GM21515 (cell line): ENCODE data around the gene EYS.
"Not testable (repeated sequence)": the region's sequence is repeated elsewhere in the genome, so short reads cannot be mapped to it uniquely, and the experiment has no call there.

ENCODE experiments used
- ATAC-seq: cut with Tn5 transposase; IDR thresholded peaks from one replicate; pipeline ENCODE4 v1.9.1; 2021; ENCODE audit not compliant: unreplicated experiment

EYS gene

GRCh38 chr6:65637289-65638046, 69.6 kb downstream of the EYS start:
- no peak for ATAC-seq

GRCh38 chr6:65633501-65633900, 73.5 kb downstream of the EYS start:
- ATAC-seq, result no peak

- no peak for ATAC-seq
These were observed 75.3 kb downstream of the EYS start for GRCh38 chr6:65631711-65632110.

- not testable (repeated sequence) for ATAC-seq
These were observed 79.5 kb downstream of the EYS start for GRCh38 chr6:65627434-65627999.

- ATAC-seq, result no peak
These were observed 80.0 kb downstream of the EYS start for GRCh38 chr6:65627015-65627414.

- ATAC-seq, result no peak
These were observed 83.5 kb downstream of the EYS start for GRCh38 chr6:65623566-65623965.

GRCh38 chr6:65610746-65611145, 96.3 kb downstream of the EYS start:
- no peak for ATAC-seq

GRCh38 chr6:65595540-65595939, 111.5 kb downstream of the EYS start:
- no peak for ATAC-seq

GRCh38 chr6:65570340-65570739, 136.7 kb downstream of the EYS start:
- ATAC-seq, result no peak

GRCh38 chr6:65569505-65569904, 137.5 kb downstream of the EYS start:
- ATAC-seq, result no peak

- ATAC-seq, result not testable (repeated sequence)
These were observed 138.0 kb downstream of the EYS start for GRCh38 chr6:65569056-65569455.

- no peak for ATAC-seq
These were observed 140.9 kb downstream of the EYS start for GRCh38 chr6:65566117-65566516.

GRCh38 chr6:65558071-65558470, 149.0 kb downstream of the EYS start:
- ATAC-seq, result no peak

GRCh38 chr6:65557224-65557623, 149.8 kb downstream of the EYS start:
- no peak for ATAC-seq

GRCh38 chr6:65546894-65547293, 160.1 kb downstream of the EYS start:
- ATAC-seq, result no peak

- ATAC-seq, result no peak
These were observed 161.1 kb downstream of the EYS start for GRCh38 chr6:65545920-65546319.

- ATAC-seq, result no peak
These were observed 168.4 kb downstream of the EYS start for GRCh38 chr6:65538644-65539043.

- no peak for ATAC-seq
These were observed 169.4 kb downstream of the EYS start for GRCh38 chr6:65537600-65537999.

GRCh38 chr6:65531533-65531932, 175.5 kb downstream of the EYS start:
- ATAC-seq, result no peak

GRCh38 chr6:65524232-65524631, 182.8 kb downstream of the EYS start:
- no peak for ATAC-seq

GRCh38 chr6:65505736-65506135, 201.3 kb downstream of the EYS start:
- no peak for ATAC-seq

GRCh38 chr6:65501045-65501444, 206.0 kb downstream of the EYS start:
- no peak for ATAC-seq

GRCh38 chr6:65483652-65484051, 223.4 kb downstream of the EYS start:
- not testable (repeated sequence) for ATAC-seq
